Liver (tissue), 9 donors: ENCODE measurements around the gene SLC12A9. TPM values are rescaled to one million over a fixed set of nuclear protein-coding genes. Genes with fewer than 3 reads are reported as not detected.
"Not testable (repeated sequence)": the region's sequence is repeated elsewhere in the genome, so short reads cannot be mapped to it uniquely, and the experiment has no call there.

ENCODE experiments used
- DNase-seq: peaks from one replicate; pipeline ENCODE4 v3.0.0-alpha.2; 2017; ENCODE audit warnings: low spot score
- H3K27ac ChIP-seq, 2 donors: one replicate each; pipeline ENCODE4 v1.7.0; 2013; ENCODE audit warnings: inconsistent platforms in 2 of 2, low read length in 2 of 2, control low read depth in 1 of 2, low read depth in 1 of 2, mild to moderate bottlenecking in 1 of 2
- H3K27me3 ChIP-seq, 4 donors: one replicate each; pipeline versions ENCODE4 v1.6.1 to v1.7.0; 2013; ENCODE audit warnings: low read length in 3 of 4, inconsistent platforms in 1 of 4, mild to moderate bottlenecking in 1 of 4, moderate library complexity in 1 of 4; ENCODE audit not compliant: control insufficient read depth in 4 of 4, insufficient read depth in 4 of 4
- H3K36me3 ChIP-seq, 4 donors: one replicate each; pipeline versions ENCODE4 v1.6.1 to v1.7.0; 2013; ENCODE audit warnings: low read length in 3 of 4, mild to moderate bottlenecking in 3 of 4, low read depth in 1 of 4, moderate library complexity in 1 of 4; ENCODE audit not compliant: control insufficient read depth in 4 of 4, insufficient read depth in 3 of 4
- H3K4me1 ChIP-seq, 4 donors: one replicate each; pipeline versions ENCODE4 v1.6.1 to v1.7.0; 2013; ENCODE audit warnings: low read length in 3 of 4, mild to moderate bottlenecking in 3 of 4, moderate library complexity in 1 of 4; ENCODE audit not compliant: control insufficient read depth in 4 of 4, insufficient read depth in 4 of 4
- H3K4me3 ChIP-seq, 3 donors: one replicate each; pipeline versions ENCODE4 v1.6.1 to v1.7.0; 2013; ENCODE audit warnings: low read length in 3 of 3, control low read depth in 1 of 3, low read depth in 1 of 3, mild to moderate bottlenecking in 1 of 3
- H3K9ac ChIP-seq, 2 donors: one replicate each; pipeline ENCODE4 v1.7.0; 2013; ENCODE audit warnings: low read length in 2 of 2, mild to moderate bottlenecking in 2 of 2, moderate library complexity in 2 of 2, control low read depth in 1 of 2, low read depth in 1 of 2
- H3K9me3 ChIP-seq, 4 donors: one replicate each; pipeline versions ENCODE4 v1.6.1 to v1.7.0; 2013; ENCODE audit warnings: low read length in 3 of 4; ENCODE audit not compliant: control insufficient read depth in 4 of 4
- EGR1 ChIP-seq, 2 donors: IDR thresholded peaks; 2 replicates each; pipeline ENCODE4 v1.6.1; 2016 to 2018; ENCODE audit warnings: antibody characterized with exemption in 2 of 2, low read depth in 2 of 2
- FOXA1 ChIP-seq: IDR thresholded peaks from 2 replicates; pipeline ENCODE4 v1.6.1; 2016; ENCODE audit warnings: antibody characterized with exemption
- FOXA2 ChIP-seq: IDR thresholded peaks from 2 replicates; pipeline ENCODE4 v1.6.1; 2016; ENCODE audit warnings: antibody characterized with exemption
- GABPA ChIP-seq, 2 donors: IDR thresholded peaks in 1 of 2; conservative IDR thresholded peaks in 1 of 2; 2 replicates each; pipeline ENCODE4 v1.6.1; 2016; ENCODE audit warnings: antibody characterized with exemption in 2 of 2, mild to moderate bottlenecking in 1 of 2, moderate library complexity in 1 of 2
- HNF4A ChIP-seq, 2 donors: conservative IDR thresholded peaks; 2 replicates each; pipeline ENCODE4 v1.6.1; 2016; ENCODE audit warnings: antibody characterized with exemption in 2 of 2, mild to moderate bottlenecking in 2 of 2
- HNF4G ChIP-seq: IDR thresholded peaks from 2 replicates; pipeline ENCODE4 v1.6.1; 2016; ENCODE audit warnings: antibody characterized with exemption
- JUND ChIP-seq, 2 donors: IDR thresholded peaks; 2 replicates each; pipeline ENCODE4 v1.6.1; 2016; ENCODE audit warnings: antibody characterized with exemption in 2 of 2
- NR2F2 ChIP-seq: IDR thresholded peaks from 2 replicates; pipeline ENCODE4 v1.6.1; 2016; ENCODE audit warnings: antibody characterized with exemption
- RAD21 ChIP-seq, 2 donors: IDR thresholded peaks; 2 replicates each; pipeline ENCODE4 v1.6.1; 2016; ENCODE audit warnings: antibody characterized with exemption in 2 of 2, mild to moderate bottlenecking in 2 of 2
- REST ChIP-seq: IDR thresholded peaks from 2 replicates; pipeline ENCODE4 v1.6.1; 2016; ENCODE audit warnings: antibody characterized with exemption, mild to moderate bottlenecking
- RXRA ChIP-seq, 2 donors: IDR thresholded peaks; 2 replicates each; pipeline ENCODE4 v1.6.1; 2017 to 2018; ENCODE audit warnings: antibody characterized with exemption in 2 of 2, mild to moderate bottlenecking in 1 of 2
- SP1 ChIP-seq: IDR thresholded peaks from 2 replicates; pipeline ENCODE4 v1.6.1; 2018; ENCODE audit warnings: antibody characterized with exemption, mild to moderate bottlenecking
- TAF1 ChIP-seq: conservative IDR thresholded peaks from 2 replicates; pipeline ENCODE4 v1.6.1; 2016; ENCODE audit warnings: antibody characterized with exemption, mild to moderate bottlenecking
- YY1 ChIP-seq: IDR thresholded peaks from 2 replicates; pipeline ENCODE4 v1.6.1; 2016; ENCODE audit warnings: antibody characterized with exemption, mild to moderate bottlenecking
- ZBTB33 ChIP-seq: IDR thresholded peaks from 2 replicates; pipeline ENCODE4 v1.6.1; 2016; ENCODE audit warnings: antibody characterized with exemption
- WGBS: extraction: QIAGEN DNeasy Blood & Tissue Kit; methylation state at CpG from one replicate; pipeline ENCODE4 v1.1.7; 2013; 5-methylcytosine and 5-hydroxymethylcytosine counted together
- polyA plus RNA-seq, 2 donors: library from polyadenylated mRNA; stranded (reverse) in 1 of 2; unstranded in 1 of 2; fragments of 200-250 nt in 1 of 2; fragments of >200 nt in 1 of 2; fragmentation: Nextera tagmentation in 1 of 2; extraction: Ambion mirVana in 1 of 2; gene quantifications; one replicate each; pipeline versions ENCODE4 v1.2.1 to v1.2.3, GENCODE V29; 2013 to 2015
- total RNA-seq, 2 donors: library from RNA; depleted of rRNA; stranded (reverse); fragments of >200 nt; gene quantifications; one replicate each; pipeline ENCODE4 v1.2.3, GENCODE V29; 2014
- TF ChIP-seq, protein P1 (sequence below): IDR thresholded peaks from 2 replicates; pipeline ENCODE4 v1.6.1; 2016; ENCODE audit warnings: antibody characterized with exemption
- TF ChIP-seq, protein P2 (sequence below): IDR thresholded peaks from 2 replicates; pipeline ENCODE4 v1.6.1; 2016; ENCODE audit warnings: antibody characterized with exemption
- TF ChIP-seq, protein P3 (sequence below): fragments of 150-350 bp; IDR thresholded peaks from 2 replicates; pipeline ENCODE4 v1.5.1; 2017; ENCODE audit warnings: improper control_type of control experiment, low read depth, low read length; ENCODE audit not compliant: missing input control
- donor health status: healthy.
- donor health status: healthy.
- donor health status: healthy.
- donor health status: healthy.
- donor health status: healthy.

SLC12A9 gene
- total and polyA plus RNA-seq, 4 donors, result 1.8 to 17.2 (median 9.4) TPM

DNA sequence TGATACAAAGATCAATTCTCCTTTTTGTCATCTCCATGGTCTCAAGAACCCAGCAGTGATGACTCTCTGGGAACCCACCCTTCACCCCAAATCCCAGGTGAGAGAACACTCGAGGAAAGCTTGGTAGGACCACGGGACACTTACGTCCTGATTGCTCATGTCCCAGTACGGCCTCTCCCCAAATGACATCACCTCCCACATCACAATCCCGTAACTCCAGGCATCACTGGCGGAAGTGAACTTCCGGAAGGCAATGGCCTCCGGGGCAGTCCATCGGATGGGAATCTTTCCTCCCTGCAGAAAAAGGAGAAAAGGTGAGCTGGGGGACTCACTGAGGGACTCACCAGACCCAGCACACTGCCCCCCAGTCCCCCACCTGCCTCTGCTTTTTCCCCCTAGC is 46.2 kb upstream of the SLC12A9 start:
- H3K27ac ChIP-seq, result no peak overlapping the region

GRCh38 chr7:100806883-100807282 is 45.6 kb upstream of the SLC12A9 start:
- H3K27me3 ChIP-seq, H3K9me3 ChIP-seq, H3K9ac ChIP-seq, H3K4me1 ChIP-seq, DNase-seq, H3K4me3 ChIP-seq, H3K27ac ChIP-seq: not testable (repeated sequence)
- 94% methylated on average over 6 of the region's 6 CpGs for WGBS
- H3K36me3 ChIP-seq, result peaks cover 29 to 42% (median 39%) of the 10 kb centered on the region in 4 donors

More for the DNA sequence above, 46.2 kb upstream of the SLC12A9 start:
- Histone ChIP-seq H3K9me3 (no peaks in the 10 kb centered on the region), H3K9ac (no peak overlapping the region), H3K4me3 (no peak overlapping the region), H3K27me3 (no peaks in the 10 kb centered on the region), H3K4me1 (peaks cover 0 to 5% (median 0%) of the 10 kb centered on the region in 4 donors), H3K36me3 (peaks cover 29 to 39% (median 35%) of the 10 kb centered on the region in 4 donors)
- WGBS, result 82% methylated on average over 9 of the region's 9 CpGs
- TF ChIP-seq FOXA1 (no peak), FOXA2 (no peak), REST (no peak), YY1 (no peak), RXRA (IDR thresholded peaks at IDR 0.05) (no peak), SP1 (no peak), JUND (IDR thresholded peaks at IDR 0.05) (no peak), EGR1 (IDR thresholded peaks at IDR 0.05; ENCODE audit: low read depth in 2 of 2) (no peak), HNF4A (conservative IDR thresholded peaks at IDR 0.05) (no peak), NR2F2 (no peak), GABPA (IDR thresholded peaks at IDR 0.05 in 1 of 2, conservative IDR thresholded peaks at IDR 0.05 in 1 of 2) (no peak), HNF4G (no peak), TAF1 (no peak), RAD21 (IDR thresholded peaks at IDR 0.05) (no peak), ZBTB33 (no peak)
- TF ChIP-seq, protein P1, sequence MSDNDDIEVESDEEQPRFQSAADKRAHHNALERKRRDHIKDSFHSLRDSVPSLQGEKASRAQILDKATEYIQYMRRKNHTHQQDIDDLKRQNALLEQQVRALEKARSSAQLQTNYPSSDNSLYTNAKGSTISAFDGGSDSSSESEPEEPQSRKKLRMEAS, result no peak
- TF ChIP-seq, protein P2, sequence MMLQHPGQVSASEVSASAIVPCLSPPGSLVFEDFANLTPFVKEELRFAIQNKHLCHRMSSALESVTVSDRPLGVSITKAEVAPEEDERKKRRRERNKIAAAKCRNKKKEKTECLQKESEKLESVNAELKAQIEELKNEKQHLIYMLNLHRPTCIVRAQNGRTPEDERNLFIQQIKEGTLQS, result no peak
- TF ChIP-seq, protein P3, sequence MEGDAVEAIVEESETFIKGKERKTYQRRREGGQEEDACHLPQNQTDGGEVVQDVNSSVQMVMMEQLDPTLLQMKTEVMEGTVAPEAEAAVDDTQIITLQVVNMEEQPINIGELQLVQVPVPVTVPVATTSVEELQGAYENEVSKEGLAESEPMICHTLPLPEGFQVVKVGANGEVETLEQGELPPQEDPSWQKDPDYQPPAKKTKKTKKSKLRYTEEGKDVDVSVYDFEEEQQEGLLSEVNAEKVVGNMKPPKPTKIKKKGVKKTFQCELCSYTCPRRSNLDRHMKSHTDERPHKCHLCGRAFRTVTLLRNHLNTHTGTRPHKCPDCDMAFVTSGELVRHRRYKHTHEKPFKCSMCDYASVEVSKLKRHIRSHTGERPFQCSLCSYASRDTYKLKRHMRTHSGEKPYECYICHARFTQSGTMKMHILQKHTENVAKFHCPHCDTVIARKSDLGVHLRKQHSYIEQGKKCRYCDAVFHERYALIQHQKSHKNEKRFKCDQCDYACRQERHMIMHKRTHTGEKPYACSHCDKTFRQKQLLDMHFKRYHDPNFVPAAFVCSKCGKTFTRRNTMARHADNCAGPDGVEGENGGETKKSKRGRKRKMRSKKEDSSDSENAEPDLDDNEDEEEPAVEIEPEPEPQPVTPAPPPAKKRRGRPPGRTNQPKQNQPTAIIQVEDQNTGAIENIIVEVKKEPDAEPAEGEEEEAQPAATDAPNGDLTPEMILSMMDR, result no peak
- DNase-seq, result no peak
